ENCODE data around the gene TELO2. TPM values are rescaled to one million over a fixed set of nuclear protein-coding genes. Genes with fewer than 3 reads are reported as not detected.

TELO2 gene
- total and polyA plus RNA-seq, 2 donors (not counting 3 experiments of a cell fraction or from before 2014, with no cell fraction given), result 30.7 to 61.6 TPM

DNA sequence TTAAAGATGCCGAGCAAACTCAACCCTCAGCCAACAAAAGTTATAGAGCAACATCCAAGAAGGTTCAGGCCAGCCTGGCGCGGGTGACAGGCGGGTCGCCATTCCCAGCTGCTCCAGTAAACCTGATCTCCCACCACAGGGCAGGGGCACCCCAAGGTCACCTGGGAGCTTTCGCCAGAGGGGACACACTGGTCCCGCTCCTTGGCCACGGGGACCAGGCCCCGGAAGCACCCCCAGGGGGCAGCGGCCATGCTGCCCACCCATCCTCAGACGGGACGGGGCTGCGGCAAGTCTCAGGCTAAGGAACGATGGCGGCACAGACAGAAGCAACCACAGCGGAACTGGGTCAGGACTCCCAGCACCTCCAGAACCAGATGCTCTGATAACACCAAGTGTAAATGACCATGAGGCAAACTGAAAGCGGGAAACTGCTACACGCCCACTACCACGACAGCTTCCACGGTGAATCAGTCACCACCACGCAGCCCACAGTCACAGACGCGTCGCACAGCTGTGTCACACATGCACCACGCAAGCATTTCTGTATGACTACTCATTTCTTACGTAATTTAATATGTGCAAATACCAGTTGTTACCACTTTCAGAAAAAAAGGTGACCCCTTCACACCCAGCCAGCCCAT is 34.7 kb upstream of the TELO2 start:
- H2AFZ ChIP-seq (ENCODE audit: low read depth, low read length), result no peak overlapping the region
- H3K27me3 ChIP-seq (ENCODE audit: control insufficient read depth in 2 of 2, insufficient read depth in 2 of 2, low read length in 2 of 2), result no peaks in the 10 kb centered on the region
- FAIRE-seq (no peak), DNase-seq (ENCODE audit: low read depth, low spot score) (no peak)
- no peak overlapping the region for H3K4me3 ChIP-seq (replicated peaks in 1 of 3; ENCODE audit: insufficient read depth in 1 of 3, low read depth in 1 of 3, low read length in 3 of 3)
- TF ChIP-seq CTCF (IDR thresholded peaks at IDR 0.05; ENCODE audit: extremely low read depth in 1 of 2, insufficient read depth in 1 of 2, low read depth in 1 of 2, low read length in 2 of 2) (no peak), EZH2 (IDR thresholded peaks at IDR 0.05; ENCODE audit: borderline replicate concordance, low read depth, low read length, severe bottlenecking) (no peak), MYC (IDR thresholded peaks at IDR 0.05; ENCODE audit: low read depth, low read length) (no peak), POLR2AphosphoS5 (IDR thresholded peaks at IDR 0.05; ENCODE audit: insufficient read depth, low read depth, low read length) (no peak), FOS (IDR thresholded peaks at IDR 0.05; ENCODE audit: borderline replicate concordance, insufficient read depth, low read length) (no peak), GATA2 (IDR thresholded peaks at IDR 0.05; ENCODE audit: insufficient read depth, insufficient read length, low read depth, low read length) (no peak), MAX (IDR thresholded peaks at IDR 0.05; ENCODE audit: insufficient read depth, insufficient read length) (no peak), POLR2A (IDR thresholded peaks at IDR 0.05; ENCODE audit: low read depth, low read length) (no peak), JUN (IDR thresholded peaks at IDR 0.05; ENCODE audit: borderline replicate concordance, insufficient read depth, insufficient read length, low read depth) (no peak)
- dilution Hi-C loops (cut with MboI; ENCODE audit: extremely low pct_ligation_motif_present, low sequenced_read_pairs), result no loop called here
- H3K9me1 ChIP-seq (replicated peaks; ENCODE audit: control insufficient read depth, extremely low read depth, insufficient read depth, low read length), result no peaks in the 10 kb centered on the region
- no TSS peak for BruUV-seq (replicated peaks)
- H3K4me2 ChIP-seq (ENCODE audit: insufficient read depth, low read length), result no peak overlapping the region
- no peak overlapping the region for H3K27ac ChIP-seq (ENCODE audit: insufficient read depth, low read depth, low read length)
- H3K9ac ChIP-seq (replicated peaks; ENCODE audit: extremely low read depth, insufficient read depth, low read length), result no peak overlapping the region
- no peaks in the 10 kb centered on the region for H3K79me2 ChIP-seq (ENCODE audit: control insufficient read depth, insufficient read depth, low read length)
- H3K9me3 ChIP-seq (replicated peaks; ENCODE audit: control insufficient read depth, insufficient read depth, low read length), result no peaks in the 10 kb centered on the region
- H3K36me3 ChIP-seq (ENCODE audit: control insufficient read depth in 2 of 2, extremely low read depth in 1 of 2, insufficient read depth in 2 of 2, low read length in 2 of 2), result peaks cover 0 to 46% of the 10 kb centered on the region in 2 experiments
- H4K20me1 ChIP-seq (replicated peaks; ENCODE audit: control insufficient read depth, extremely low read depth, insufficient read depth, low read length), result no peaks in the 10 kb centered on the region
- POLR2A ChIA-PET, result no interaction called here
- CTCF ChIA-PET, result no interaction called here
- intact Hi-C loops (cut with micrococcal nuclease), result no loop called here
- H3K4me1 ChIP-seq (ENCODE audit: control insufficient read depth, extremely low read depth, insufficient read depth, low read length), result no peaks in the 10 kb centered on the region

Data from endothelial cell of umbilical vein (primary cell).